Progenitor cell of endocrine pancreas (in vitro differentiated cells): Measurements from ENCODE around the gene RHOT1. TPM values are rescaled to one million over a fixed set of nuclear protein-coding genes. Genes with fewer than 3 reads are reported as not detected.
"Not testable (repeated sequence)": the region's sequence is repeated elsewhere in the genome, so short reads cannot be mapped to it uniquely, and the experiment has no call there.

Source experiments
- DNase-seq: peaks from one replicate; pipeline ENCODE4 v3.0.0; 2021; ENCODE audit warnings: low spot score; ENCODE audit not compliant: unreplicated experiment
- H3K27ac Mint-ChIP-seq: 2 replicates; pipeline ENCODE4 v1.8.0; 2021; ENCODE audit warnings: mild to moderate bottlenecking, moderate library complexity, mixed read lengths
- H3K27me3 Mint-ChIP-seq: 2 replicates; pipeline ENCODE4 v1.8.0; 2021; ENCODE audit warnings: mixed read lengths
- H3K36me3 Mint-ChIP-seq: 2 replicates; pipeline ENCODE4 v1.8.0; 2022; ENCODE audit warnings: mixed read lengths; ENCODE audit not compliant: insufficient read depth
- H3K4me1 Mint-ChIP-seq: 2 replicates; pipeline ENCODE4 v1.8.0; 2021; ENCODE audit warnings: low read depth, mixed read lengths
- H3K4me3 Mint-ChIP-seq: 2 replicates; pipeline ENCODE4 v1.8.0; 2021; ENCODE audit warnings: low read depth, mild to moderate bottlenecking, moderate library complexity, mixed read lengths
- H3K9me3 Mint-ChIP-seq: 2 replicates; pipeline ENCODE4 v1.8.0; 2021; ENCODE audit warnings: low read depth, mixed read lengths
- total RNA-seq: library from RNA; stranded (reverse); gene quantifications from 2 replicates; pipeline ENCODE4 v1.2.1, GENCODE V29; 2021
- TF ChIP-seq, protein P1 (sequence below): fragments of 200-600 bp; sonication (generic); IDR thresholded peaks from one replicate; pipeline ENCODE4 v1.5.0; 2021; ENCODE audit warnings: antibody characterized with exemption, mild to moderate bottlenecking; ENCODE audit not compliant: unreplicated experiment

Gene RHOT1
- total RNA-seq, 1 donor from 2014 or later: 33.1 TPM

DNA sequence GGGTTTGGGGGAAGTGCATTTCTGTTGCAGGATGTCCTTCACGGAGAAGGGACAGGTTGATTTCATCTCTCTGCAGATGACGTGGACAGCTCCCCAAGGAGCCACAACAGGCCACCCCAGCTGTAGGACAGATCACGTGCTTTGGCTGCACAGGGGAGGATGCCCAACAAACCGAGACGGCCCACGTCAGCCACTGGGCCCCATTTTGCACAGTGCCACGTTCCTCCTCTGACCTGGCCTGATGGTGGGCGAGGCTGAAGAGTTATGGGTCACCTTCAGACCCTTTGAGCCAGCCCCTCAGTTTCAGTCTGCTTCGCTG lies 114.4 kb downstream of the RHOT1 start:
- peaks cover 41% of the 10 kb centered on the region for H3K27me3 Mint-ChIP-seq

DNA sequence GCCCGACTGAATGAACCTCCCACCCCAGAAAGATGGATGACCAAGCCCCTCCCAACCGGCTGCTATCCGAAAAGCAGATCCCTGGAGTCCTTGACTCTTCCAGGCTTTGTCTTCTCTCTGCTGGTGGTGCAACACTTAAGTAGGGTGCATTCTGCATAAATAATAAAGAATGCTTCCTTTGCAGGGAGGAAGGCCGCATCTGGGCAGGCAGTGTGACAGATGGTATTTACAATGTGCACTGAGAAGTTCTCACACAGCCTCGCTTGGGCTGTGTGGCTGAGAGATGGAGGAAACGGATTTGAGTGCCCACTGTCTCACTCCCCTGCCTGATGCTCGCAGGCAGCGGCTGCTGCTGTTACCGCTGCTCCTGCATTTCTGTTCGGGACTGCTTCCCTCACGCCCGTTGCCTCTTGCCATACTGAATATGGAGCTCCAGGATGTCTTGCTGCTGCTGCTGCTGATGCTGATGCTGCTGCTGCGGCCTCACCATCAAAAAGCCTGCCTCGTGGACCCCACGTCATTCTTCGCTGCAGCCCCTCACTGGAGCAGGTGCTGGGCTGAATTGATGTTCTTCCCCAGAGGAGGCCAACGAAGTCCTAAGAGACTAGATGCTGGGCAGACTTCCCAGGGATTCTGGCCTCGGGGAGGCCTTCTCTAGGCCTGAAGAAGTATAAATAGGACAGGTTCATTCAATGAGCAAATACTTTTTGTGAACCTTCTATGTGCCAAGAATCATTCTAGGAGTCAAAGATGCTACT lies 116.3 kb downstream of the RHOT1 start:
- DNase-seq: no peak
- TF ChIP-seq, protein P1, sequence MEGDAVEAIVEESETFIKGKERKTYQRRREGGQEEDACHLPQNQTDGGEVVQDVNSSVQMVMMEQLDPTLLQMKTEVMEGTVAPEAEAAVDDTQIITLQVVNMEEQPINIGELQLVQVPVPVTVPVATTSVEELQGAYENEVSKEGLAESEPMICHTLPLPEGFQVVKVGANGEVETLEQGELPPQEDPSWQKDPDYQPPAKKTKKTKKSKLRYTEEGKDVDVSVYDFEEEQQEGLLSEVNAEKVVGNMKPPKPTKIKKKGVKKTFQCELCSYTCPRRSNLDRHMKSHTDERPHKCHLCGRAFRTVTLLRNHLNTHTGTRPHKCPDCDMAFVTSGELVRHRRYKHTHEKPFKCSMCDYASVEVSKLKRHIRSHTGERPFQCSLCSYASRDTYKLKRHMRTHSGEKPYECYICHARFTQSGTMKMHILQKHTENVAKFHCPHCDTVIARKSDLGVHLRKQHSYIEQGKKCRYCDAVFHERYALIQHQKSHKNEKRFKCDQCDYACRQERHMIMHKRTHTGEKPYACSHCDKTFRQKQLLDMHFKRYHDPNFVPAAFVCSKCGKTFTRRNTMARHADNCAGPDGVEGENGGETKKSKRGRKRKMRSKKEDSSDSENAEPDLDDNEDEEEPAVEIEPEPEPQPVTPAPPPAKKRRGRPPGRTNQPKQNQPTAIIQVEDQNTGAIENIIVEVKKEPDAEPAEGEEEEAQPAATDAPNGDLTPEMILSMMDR: no peak
- peaks cover 60% of the 10 kb centered on the region for H3K27me3 Mint-ChIP-seq
- no peak overlapping the region for H3K4me3 Mint-ChIP-seq
- H3K4me1 Mint-ChIP-seq: peaks cover 3% of the 10 kb centered on the region
- H3K36me3 Mint-ChIP-seq: no peaks in the 10 kb centered on the region
- H3K27ac Mint-ChIP-seq: no peak overlapping the region
- H3K9me3 Mint-ChIP-seq: no peaks in the 10 kb centered on the region

More for the DNA sequence above, 114.4 kb downstream of the RHOT1 start:
- no peaks in the 10 kb centered on the region for H3K36me3 Mint-ChIP-seq
- H3K4me1 Mint-ChIP-seq: peaks cover 3% of the 10 kb centered on the region
- TF ChIP-seq, protein P1: no peak
- H3K9me3 Mint-ChIP-seq: no peaks in the 10 kb centered on the region
- H3K27ac Mint-ChIP-seq: no peak overlapping the region
- DNase-seq: no peak
- no peak overlapping the region for H3K4me3 Mint-ChIP-seq

DNA sequence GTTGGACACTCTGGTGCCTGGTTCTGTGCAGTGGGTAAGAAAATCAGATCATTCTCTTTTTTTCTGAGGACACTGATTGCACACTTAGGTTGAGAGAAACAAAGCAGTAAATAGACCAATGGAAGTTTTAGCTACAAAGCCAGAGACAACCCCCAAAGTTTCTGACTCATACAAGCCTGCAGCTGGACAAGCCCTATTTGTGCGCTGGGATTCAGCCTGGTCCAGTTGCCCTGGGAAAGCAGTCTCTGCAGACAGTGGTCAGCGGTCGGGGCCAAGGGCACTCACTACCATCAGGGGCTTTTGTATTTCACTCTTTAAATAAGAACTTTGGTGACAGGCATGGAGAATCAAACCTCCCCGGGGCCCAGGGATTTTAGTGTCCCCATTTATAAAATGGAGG lies 117.3 kb downstream of the RHOT1 start:
- H3K9me3 Mint-ChIP-seq: no peaks in the 10 kb centered on the region
- TF ChIP-seq, protein P1: no peak
- no peak for DNase-seq
- H3K27ac Mint-ChIP-seq: no peak overlapping the region
- H3K4me1 Mint-ChIP-seq: peaks cover 3% of the 10 kb centered on the region
- peaks cover 71% of the 10 kb centered on the region for H3K27me3 Mint-ChIP-seq
- H3K4me3 Mint-ChIP-seq: no peak overlapping the region
- H3K36me3 Mint-ChIP-seq: no peaks in the 10 kb centered on the region

DNA sequence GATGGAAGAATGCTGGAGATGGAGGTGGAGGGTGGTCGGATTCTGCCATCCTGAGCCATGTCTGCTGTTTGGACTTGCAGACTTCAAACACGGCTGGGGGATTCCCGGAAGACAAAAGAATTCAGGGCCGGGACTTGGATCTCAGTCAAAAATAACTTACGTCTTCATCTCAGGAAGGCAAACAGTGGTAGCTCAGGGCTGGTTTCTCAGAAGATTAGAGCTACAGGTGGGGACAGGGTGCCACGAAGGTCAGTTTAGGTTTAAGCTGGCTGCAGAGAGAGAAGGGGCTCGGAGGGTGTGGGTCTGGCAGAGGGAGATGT lies 119.1 kb downstream of the RHOT1 start:
- no peaks in the 10 kb centered on the region for H3K36me3 Mint-ChIP-seq
- TF ChIP-seq, protein P1: no peak
- H3K9me3 Mint-ChIP-seq: no peaks in the 10 kb centered on the region
- no peak for DNase-seq
- H3K4me1 Mint-ChIP-seq: peaks cover 5% of the 10 kb centered on the region
- H3K4me3 Mint-ChIP-seq: no peak overlapping the region
- peaks cover 77% of the 10 kb centered on the region for H3K27me3 Mint-ChIP-seq
- H3K27ac Mint-ChIP-seq: no peak overlapping the region

DNA sequence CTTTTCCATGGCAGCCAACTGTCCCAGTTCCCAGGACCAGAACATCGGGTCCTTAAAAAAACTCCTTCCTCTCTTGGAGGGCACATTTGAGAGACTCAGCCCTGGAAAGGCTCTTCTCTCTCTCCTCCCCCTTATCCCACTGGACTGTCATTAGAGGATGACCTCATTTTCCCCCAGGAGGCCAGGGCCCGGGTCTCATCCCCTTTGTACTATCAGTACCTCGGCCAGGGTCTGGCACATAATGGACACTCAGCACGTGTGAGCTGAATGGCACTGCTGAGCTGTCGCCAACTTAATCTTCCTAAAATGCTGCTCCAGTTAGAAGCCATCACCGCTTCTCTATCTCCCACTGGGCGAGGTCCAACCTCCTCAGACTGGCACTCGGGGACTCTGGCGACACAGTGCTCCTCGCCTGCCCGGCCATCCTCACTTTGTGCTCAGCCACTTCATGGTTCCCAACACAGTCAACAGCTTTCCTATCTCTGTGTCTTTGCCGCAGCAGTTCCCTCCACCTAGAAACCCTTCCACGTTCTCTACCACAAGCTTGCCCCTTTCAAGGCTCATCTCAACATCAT lies 119.7 kb downstream of the RHOT1 start:
- Mint-ChIP-seq H3K4me3 (no peak overlapping the region), H3K27me3 (peaks cover 76% of the 10 kb centered on the region), H3K9me3 (no peaks in the 10 kb centered on the region), H3K36me3 (no peaks in the 10 kb centered on the region), H3K27ac (peak overlapping the region; percentile 53), H3K4me1 (peaks cover 6% of the 10 kb centered on the region)
- TF ChIP-seq, protein P1: no peak
- no peak for DNase-seq

DNA sequence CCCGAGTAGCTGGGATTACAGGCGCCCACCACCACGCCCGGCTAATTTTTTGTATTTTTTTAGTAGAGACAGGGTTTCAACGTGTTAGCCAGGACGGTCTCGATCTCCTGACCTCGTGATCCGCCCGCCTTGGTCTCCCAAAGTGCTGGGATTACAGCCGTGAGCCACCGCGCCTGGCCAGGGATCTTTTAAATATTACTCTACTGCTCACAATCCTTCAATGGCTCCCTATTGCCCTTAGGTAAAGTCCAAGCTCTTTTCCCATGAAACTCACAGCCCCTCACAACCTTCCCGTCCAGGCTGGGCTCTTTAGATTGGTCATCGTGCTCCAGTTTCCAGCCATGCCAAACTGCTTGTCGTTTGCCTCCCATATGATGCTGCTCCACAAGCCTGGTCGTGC lies 121.2 kb downstream of the RHOT1 start:
- peaks cover 13% of the 10 kb centered on the region for H3K4me1 Mint-ChIP-seq
- peaks cover 79% of the 10 kb centered on the region for H3K27me3 Mint-ChIP-seq
- not testable (repeated sequence) for H3K27ac Mint-ChIP-seq, H3K4me3 Mint-ChIP-seq, H3K36me3 Mint-ChIP-seq, DNase-seq, H3K9me3 Mint-ChIP-seq
